ENCODE measurements around the gene G2E3. TPM values are rescaled to one million over a fixed set of nuclear protein-coding genes. Genes with fewer than 3 reads are reported as not detected.

Gene G2E3
- total RNA-seq, 4 donors from 2014 or later: 9.3 to 14.5 (median 11.6) TPM

DNA sequence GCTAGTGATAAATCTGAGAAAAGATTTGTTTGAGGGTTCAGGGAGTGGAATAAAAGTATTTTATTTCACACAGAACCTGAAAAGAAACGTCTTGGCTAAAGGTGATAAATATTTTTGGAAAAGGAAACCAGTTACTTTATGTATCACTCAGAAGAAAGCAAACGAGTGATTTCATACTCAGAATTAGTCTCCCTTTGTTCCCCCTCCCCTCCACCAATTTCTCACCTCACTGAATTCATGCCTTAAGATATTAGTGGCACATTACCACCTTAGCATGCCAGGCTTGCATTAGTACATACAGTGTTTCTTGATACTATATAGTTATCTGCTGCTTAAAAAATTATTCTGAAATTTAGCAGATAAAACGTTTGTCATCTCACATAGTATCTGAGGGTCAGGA lies 28.2 kb downstream of the G2E3 start:
- Histone ChIP-seq H3K4me3 (no peak overlapping the region), H3K4me1 (peaks cover 0 to 8% (median 0%) of the 10 kb centered on the region in 3 donors), H3K27me3 (no peaks in the 10 kb centered on the region), H3K36me3 (peaks cover 0 to 23% of the 10 kb centered on the region in 2 donors), H3K9me3 (no peaks in the 10 kb centered on the region), H3K27ac (no peak overlapping the region)
- TF ChIP-seq CTCF (IDR thresholded peaks at IDR 0.05) (no peak), POLR2A (IDR thresholded peaks at IDR 0.05) (no peak), EP300 (IDR thresholded peaks at IDR 0.05) (no peak), POLR2AphosphoS5 (IDR thresholded peaks at IDR 0.05) (no peak)
- ATAC-seq: no peak
- 51 to 58% methylated on average over 3 of the region's 3 CpGs for WGBS, 2 donors (ENCODE audit: low coverage in 1 of 2)

- Histone ChIP-seq H3K27ac (no peak overlapping the region), H3K4me3 (no peak overlapping the region), H3K9me3 (no peaks in the 10 kb centered on the region), H3K27me3 (no peaks in the 10 kb centered on the region), H3K36me3 (peaks cover 0 to 23% of the 10 kb centered on the region in 2 donors), H3K4me1 (peaks cover 0 to 8% (median 0%) of the 10 kb centered on the region in 3 donors)
- TF ChIP-seq POLR2AphosphoS5 (IDR thresholded peaks at IDR 0.05): no peak
- no peak for TF ChIP-seq CTCF (IDR thresholded peaks at IDR 0.05)
- TF ChIP-seq EP300 (IDR thresholded peaks at IDR 0.05): no peak
- TF ChIP-seq POLR2A (IDR thresholded peaks at IDR 0.05): no peak
- ATAC-seq: no peak
Measured at GRCh38 chr14:30588873-30589272, 29.9 kb downstream of the G2E3 start.

GRCh38 chr14:30596935-30597334 lies 38.0 kb downstream of the G2E3 start:
- H3K4me1 ChIP-seq: no peaks in the 10 kb centered on the region
- H3K36me3 ChIP-seq: peaks cover 0 to 39% of the 10 kb centered on the region in 2 donors
- H3K9me3 ChIP-seq: no peaks in the 10 kb centered on the region
- ATAC-seq: no peak
- TF ChIP-seq POLR2A (IDR thresholded peaks at IDR 0.05) (no peak), CTCF (IDR thresholded peaks at IDR 0.05) (no peak), EP300 (IDR thresholded peaks at IDR 0.05) (no peak), POLR2AphosphoS5 (IDR thresholded peaks at IDR 0.05) (no peak)
- no peaks in the 10 kb centered on the region for H3K27me3 ChIP-seq
- 29 to 50% methylated on average over 1 of the region's 1 CpG for WGBS, 2 donors (ENCODE audit: low coverage in 1 of 2)
- H3K27ac ChIP-seq: no peak overlapping the region
- H3K4me3 ChIP-seq: no peak overlapping the region

- Histone ChIP-seq H3K9me3 (no peaks in the 10 kb centered on the region), H3K27me3 (no peaks in the 10 kb centered on the region), H3K4me1 (no peaks in the 10 kb centered on the region), H3K27ac (no peak overlapping the region), H3K36me3 (peaks cover 0 to 45% of the 10 kb centered on the region in 2 donors), H3K4me3 (no peak overlapping the region)
- no peak for ATAC-seq
- TF ChIP-seq EP300 (IDR thresholded peaks at IDR 0.05) (no peak), POLR2A (IDR thresholded peaks at IDR 0.05) (no peak), CTCF (IDR thresholded peaks at IDR 0.05) (no peak), POLR2AphosphoS5 (IDR thresholded peaks at IDR 0.05) (no peak)
Measured at GRCh38 chr14:30597504-30597903, 38.5 kb downstream of the G2E3 start.

DNA sequence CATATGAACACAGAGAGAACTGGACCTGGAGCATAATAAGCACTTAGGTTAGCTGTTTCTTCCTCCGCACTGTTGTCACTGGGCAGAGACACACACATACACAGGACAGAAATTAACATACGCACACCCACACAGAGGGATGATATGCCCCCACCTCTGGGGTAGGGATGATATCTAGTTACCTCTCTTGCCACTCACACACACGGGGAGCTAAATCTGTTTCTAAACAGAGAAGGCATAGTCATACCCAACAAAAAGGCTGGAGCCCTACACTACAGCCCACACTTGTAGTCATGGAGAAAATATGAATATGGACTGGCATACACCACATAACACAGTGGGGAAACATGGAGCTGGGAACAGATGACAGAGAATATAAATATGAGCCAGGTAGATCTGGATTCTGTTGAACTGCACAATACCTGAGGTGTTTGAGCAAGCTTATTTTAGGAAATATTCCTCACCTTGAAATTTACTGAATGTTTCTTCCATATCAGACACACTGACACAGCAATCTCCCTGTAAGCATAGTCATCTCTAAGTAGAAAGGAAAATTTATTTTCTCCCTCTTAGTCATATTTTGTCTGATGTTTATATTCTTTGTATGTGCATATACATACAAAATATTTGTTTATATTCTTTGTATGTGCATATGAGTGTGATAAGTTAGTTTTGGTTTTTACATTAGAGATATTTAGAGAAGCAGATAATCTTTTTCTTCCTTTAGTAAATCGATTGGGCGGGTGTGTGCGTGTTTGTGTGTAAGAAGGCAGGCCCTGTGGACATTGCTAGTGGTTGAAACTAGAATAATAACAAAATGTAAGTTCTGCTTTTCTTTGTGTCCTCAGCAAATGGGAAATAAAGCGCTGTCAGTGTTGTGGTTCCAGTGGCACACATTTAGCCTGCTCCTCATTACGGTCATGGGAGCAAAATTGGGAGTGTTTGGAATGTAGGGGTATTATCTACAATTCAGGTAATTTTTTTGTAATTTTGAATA lies 42.3 kb downstream of the G2E3 start:
- 89 to 90% methylated on average over 7 to 8 of the region's 8 CpGs for WGBS, 2 donors (ENCODE audit: low coverage in 1 of 2)
- H3K27me3 ChIP-seq: no peaks in the 10 kb centered on the region
- peaks cover 0 to 74% of the 10 kb centered on the region in 2 donors for H3K36me3 ChIP-seq
- no peaks in the 10 kb centered on the region for H3K4me1 ChIP-seq
- H3K9me3 ChIP-seq: no peaks in the 10 kb centered on the region
- no peak overlapping the region for H3K27ac ChIP-seq
- TF ChIP-seq POLR2AphosphoS5 (IDR thresholded peaks at IDR 0.05): no peak
- no peak for TF ChIP-seq CTCF (IDR thresholded peaks at IDR 0.05)
- no peak for TF ChIP-seq POLR2A (IDR thresholded peaks at IDR 0.05)
- no peak for TF ChIP-seq EP300 (IDR thresholded peaks at IDR 0.05)
- no peak overlapping the region for H3K4me3 ChIP-seq
- no peak for ATAC-seq

All from gastroesophageal sphincter (tissue), 4 donors.